ENCODE results near the gene CD22. TPM values are rescaled to one million over a fixed set of nuclear protein-coding genes. Genes with fewer than 3 reads are reported as not detected.

CD22 gene
- total and polyA plus RNA-seq, 2 of the 13 experiments (the other 11 are each of a cell fraction or from before 2014, with no cell fraction given), result 0.71 to 1.7 TPM

- TF ChIP-seq UBTF (CRISPR knock-in tag; IDR thresholded peaks at IDR 0.05) (no peak), SOX6 (IDR thresholded peaks at IDR 0.05) (no peak), SOX6 (CRISPR knock-in tag; IDR thresholded peaks at IDR 0.05) (peak; percentile 25; the same call in 1 of the 2 replicates), SOX5 (CRISPR knock-in tag; IDR thresholded peaks at IDR 0.05; ENCODE audit: borderline replicate concordance) (peak; percentile 60; the same call in 1 of the 2 replicates), SP5 (CRISPR knock-in tag; IDR thresholded peaks at IDR 0.05; ENCODE audit: borderline replicate concordance, low read depth) (peak; percentile 75; the same call in 1 of the 2 replicates), NPAS2 (CRISPR knock-in tag; IDR thresholded peaks at IDR 0.05; ENCODE audit: borderline replicate concordance) (no peak), ETV5 (CRISPR knock-in tag; IDR thresholded peaks at IDR 0.05; ENCODE audit: borderline replicate concordance) (peak; percentile 65; the same call in 1 of the 2 replicates), FOXP1 (IDR thresholded peaks at IDR 0.05) (no peak), FOXP1 (CRISPR knock-in tag; IDR thresholded peaks at IDR 0.05) (peak; percentile 17; the same call in 1 of the 2 replicates), NR2F6 (IDR thresholded peaks at IDR 0.05) (peak; percentile 48; the same call in 1 of the 2 replicates), NR2F6 (CRISPR knock-in tag; IDR thresholded peaks at IDR 0.05) (peak; percentile 87), HIC2 (CRISPR knock-in tag; IDR thresholded peaks at IDR 0.05; ENCODE audit: low read depth) (0 out of 2 replicates have a peak, but pooled peaks have one; percentile 37), POGZ (CRISPR knock-in tag; IDR thresholded peaks at IDR 0.05) (no peak), ATF3 (CRISPR knock-in tag; IDR thresholded peaks at IDR 0.05) (0 out of 2 replicates have a peak, but pooled peaks have one; percentile 47), TOPORS (CRISPR knock-in tag; IDR thresholded peaks at IDR 0.05) (no peak), GATAD1 (CRISPR knock-in tag; IDR thresholded peaks at IDR 0.05) (peak; percentile 27; the same call in 1 of the 2 replicates), SAP130 (CRISPR knock-in tag; IDR thresholded peaks at IDR 0.05; ENCODE audit: low read depth) (peak; percentile 78), ZFP91 (CRISPR knock-in tag; IDR thresholded peaks at IDR 0.05; ENCODE audit: borderline replicate concordance) (0 out of 2 replicates have a peak, but pooled peaks have one; percentile 17), DMAP1 (CRISPR knock-in tag; IDR thresholded peaks at IDR 0.05) (peak; percentile 24; the same call in 1 of the 2 replicates), MYC (CRISPR knock-in tag; IDR thresholded peaks at IDR 0.05; ENCODE audit: borderline replicate concordance) (peak; percentile 63; the same call in 1 of the 2 replicates), TBX3 (IDR thresholded peaks at IDR 0.05; ENCODE audit: borderline replicate concordance) (peak; percentile 67; the same call in 1 of the 2 replicates)
Measured at GRCh38 chr19:35318679-35319448, 10.1 kb upstream of the CD22 start (continued).

All from HepG2 (cell line).